ENCODE data around the gene ZNF791. TPM values are rescaled to one million over a fixed set of nuclear protein-coding genes. Genes with fewer than 3 reads are reported as not detected.

Gene ZNF791
- polyA plus RNA-seq, 3 donors: 5.2 to 8.2 (median 5.9) TPM

DNA sequence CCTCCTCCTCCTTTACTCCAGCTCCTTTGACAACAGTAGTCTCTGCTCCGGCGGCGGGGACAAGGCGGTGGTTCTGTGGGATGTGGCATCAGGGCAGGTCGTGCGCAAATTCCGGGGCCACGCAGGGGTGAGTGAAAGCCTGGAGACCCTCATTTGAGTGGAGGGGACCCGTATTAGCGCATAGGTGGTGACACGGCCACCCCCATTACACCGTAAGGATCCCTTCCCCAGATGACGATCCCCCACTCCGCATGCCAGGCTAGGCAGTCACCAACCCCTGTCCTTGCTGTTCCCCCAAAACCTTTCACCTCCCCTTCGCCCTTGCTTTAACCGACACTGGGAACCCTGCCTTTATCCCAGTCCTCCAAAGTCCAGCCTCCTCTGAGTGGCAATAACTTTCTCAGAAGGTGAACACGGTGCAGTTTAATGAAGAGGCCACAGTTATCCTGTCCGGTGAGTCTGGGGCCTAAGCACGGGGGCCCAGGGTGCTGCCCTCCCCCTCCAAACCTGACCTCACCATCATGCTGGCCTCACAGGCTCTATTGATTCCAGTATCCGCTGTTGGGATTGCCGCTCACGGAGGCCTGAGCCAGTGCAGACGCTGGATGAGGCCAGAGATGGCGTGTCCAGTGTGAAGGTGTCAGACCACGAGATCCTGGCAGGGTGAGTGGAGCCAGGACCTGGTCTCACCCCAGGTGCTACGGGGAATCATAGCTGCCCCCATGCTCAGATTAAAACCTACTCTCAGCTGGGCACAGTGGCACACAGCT is 59.6 kb downstream of the ZNF791 start:
- H2AFZ ChIP-seq (ENCODE audit: insufficient read depth, low read depth, low read length, poor library complexity, severe bottlenecking): peak overlapping the region; percentile 94
- peak overlapping the region; percentile 95 for H3K4me2 ChIP-seq (replicated peaks; ENCODE audit: extremely low read depth, low read length, poor library complexity, severe bottlenecking)
- no peak for TF ChIP-seq CTCF (IDR thresholded peaks at IDR 0.05)
- peaks cover 40% of the 10 kb centered on the region for H3K4me1 Mint-ChIP-seq
- no peak for DNase-seq
- H3K27ac ChIP-seq (ENCODE audit: low read depth in 1 of 2, low read length in 2 of 2): peak overlapping the region; percentile 78 to 100
- H3K9me3 ChIP-seq (replicated peaks in 1 of 2; ENCODE audit: control insufficient read depth in 1 of 2, insufficient read depth in 1 of 2, low read length in 2 of 2): no peaks in the 10 kb centered on the region
- H3K36me3 ChIP-seq (replicated peaks in 1 of 2; ENCODE audit: control insufficient read depth in 1 of 2, insufficient read depth in 2 of 2, low read length in 2 of 2): peaks cover 23 to 31% of the 10 kb centered on the region in 2 donors
- H3K9ac ChIP-seq (ENCODE audit: insufficient read depth, low read length, poor library complexity, severe bottlenecking): peak overlapping the region; percentile 92
- peaks cover 0 to 3% (median 0%) of the 10 kb centered on the region in 7 donors for H3K9me3 Mint-ChIP-seq
- peak overlapping the region; percentile 90 to 97 for H3K4me3 Mint-ChIP-seq
- peaks cover 36 to 47% of the 10 kb centered on the region in 2 donors for H3K4me1 ChIP-seq (ENCODE audit: control insufficient read depth in 1 of 2, insufficient read depth in 2 of 2, low read length in 2 of 2)
- intact Hi-C loops (cut with micrococcal nuclease): no loop called here
- WGBS (ENCODE audit: insufficient coverage): 76% methylated on average over 12 of the region's 26 CpGs
- peaks cover 38% of the 10 kb centered on the region for H4K20me1 ChIP-seq (ENCODE audit: insufficient read depth, low read length)
- H3K36me3 Mint-ChIP-seq: peaks cover 29 to 41% of the 10 kb centered on the region in 2 donors
- peaks cover 0 to 3% (median 0%) of the 10 kb centered on the region in 3 donors for H3K27me3 Mint-ChIP-seq (ENCODE audit: low read depth in 3 of 3)
- peaks cover 58% of the 10 kb centered on the region for H3K79me2 ChIP-seq (ENCODE audit: insufficient read depth, low read length)
- peak overlapping the region; percentile 81 to 100 (median 100) for H3K27ac Mint-ChIP-seq
- H3K4me3 ChIP-seq (replicated peaks in 1 of 3; ENCODE audit: low read depth in 2 of 3, low read length in 3 of 3): peak overlapping the region; percentile 61 to 96 (median 81)
- no peaks in the 10 kb centered on the region for H3K27me3 ChIP-seq (ENCODE audit: control insufficient read depth in 2 of 2, insufficient read depth in 2 of 2, low read length in 2 of 2)

DNA sequence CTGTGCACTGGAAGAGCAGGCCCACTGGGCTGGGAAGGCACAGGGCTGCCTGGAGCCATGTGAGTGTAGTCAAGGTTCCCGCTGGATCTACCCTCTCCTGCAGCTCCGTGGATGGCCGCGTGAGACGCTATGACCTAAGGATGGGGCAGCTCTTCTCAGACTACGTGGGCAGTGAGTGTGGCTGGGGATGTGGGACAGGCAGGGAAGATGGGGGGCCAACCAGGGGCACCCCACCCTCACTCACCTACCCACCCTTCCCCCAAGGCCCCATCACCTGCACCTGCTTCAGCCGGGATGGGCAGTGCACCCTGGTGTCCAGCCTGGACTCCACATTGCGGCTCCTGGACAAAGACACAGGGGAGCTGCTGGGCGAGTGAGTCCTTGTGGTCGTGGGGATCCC is 62.0 kb downstream of the ZNF791 start:
- Mint-ChIP-seq H3K4me3 (no peak overlapping the region), H3K27ac (peak overlapping the region in 2 of 7 donors; percentile 48 to 63), H3K4me1 (peaks cover 33% of the 10 kb centered on the region), H3K36me3 (peaks cover 49 to 64% of the 10 kb centered on the region in 2 donors), H3K9me3 (peaks cover 0 to 3% (median 0%) of the 10 kb centered on the region in 7 donors), H3K27me3 (ENCODE audit: low read depth in 3 of 3) (no peaks in the 10 kb centered on the region)
- Histone ChIP-seq H3K27ac (ENCODE audit: low read depth in 1 of 2, low read length in 2 of 2) (no peak overlapping the region), H3K4me2 (replicated peaks; ENCODE audit: extremely low read depth, low read length, poor library complexity, severe bottlenecking) (no peak overlapping the region), H4K20me1 (ENCODE audit: insufficient read depth, low read length) (peaks cover 47% of the 10 kb centered on the region), H3K36me3 (replicated peaks in 1 of 2; ENCODE audit: control insufficient read depth in 1 of 2, insufficient read depth in 2 of 2, low read length in 2 of 2) (peaks cover 43 to 54% of the 10 kb centered on the region in 2 donors), H3K27me3 (ENCODE audit: control insufficient read depth in 2 of 2, insufficient read depth in 2 of 2, low read length in 2 of 2) (no peaks in the 10 kb centered on the region), H3K79me2 (ENCODE audit: insufficient read depth, low read length) (peaks cover 34% of the 10 kb centered on the region), H3K4me1 (ENCODE audit: control insufficient read depth in 1 of 2, insufficient read depth in 2 of 2, low read length in 2 of 2) (peaks cover 22 to 34% of the 10 kb centered on the region in 2 donors), H3K9me3 (replicated peaks in 1 of 2; ENCODE audit: control insufficient read depth in 1 of 2, insufficient read depth in 1 of 2, low read length in 2 of 2) (no peaks in the 10 kb centered on the region), H3K9ac (ENCODE audit: insufficient read depth, low read length, poor library complexity, severe bottlenecking) (no peak overlapping the region), H3K4me3 (replicated peaks in 1 of 3; ENCODE audit: low read depth in 2 of 3, low read length in 3 of 3) (no peak overlapping the region), H2AFZ (ENCODE audit: insufficient read depth, low read depth, low read length, poor library complexity, severe bottlenecking) (no peak overlapping the region)
- DNase-seq: no peak
- 95% methylated on average over 3 of the region's 10 CpGs for WGBS (ENCODE audit: insufficient coverage)
- intact Hi-C loops (cut with micrococcal nuclease): loop anchor here (1.0 to 2.0 kb wide), 2 partner anchors 108 kb away; no protein-coding TSS in a partner anchor
- TF ChIP-seq CTCF (IDR thresholded peaks at IDR 0.05): no peak
